ENCODE data around the gene ZNF891. TPM values are rescaled to one million over a fixed set of nuclear protein-coding genes. Genes with fewer than 3 reads are reported as not detected.

The ZNF891 gene
- polyA plus RNA-seq, 10 donors, result 1.0 to 3.4 (median 1.8) TPM

DNA sequence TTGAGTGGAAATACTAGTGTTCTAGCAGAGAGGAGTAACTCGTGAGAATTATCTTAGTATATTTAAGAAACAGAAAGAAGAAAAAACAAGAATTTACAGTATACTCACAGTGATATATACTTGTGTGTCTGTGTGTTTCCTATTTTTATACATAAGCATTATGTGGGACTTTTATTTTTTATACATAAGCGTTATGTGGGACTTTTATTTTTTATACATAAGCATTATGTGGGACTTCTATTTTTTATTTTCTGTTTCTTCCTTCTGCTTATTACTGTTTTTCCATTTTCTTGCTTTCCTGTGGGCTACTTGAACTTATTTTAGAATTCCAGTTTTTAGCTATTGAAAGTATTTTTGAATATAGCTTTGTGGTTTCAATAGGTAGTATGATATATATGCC lies 56.2 kb downstream of the ZNF891 start:
- no peak for DNase-seq

DNA sequence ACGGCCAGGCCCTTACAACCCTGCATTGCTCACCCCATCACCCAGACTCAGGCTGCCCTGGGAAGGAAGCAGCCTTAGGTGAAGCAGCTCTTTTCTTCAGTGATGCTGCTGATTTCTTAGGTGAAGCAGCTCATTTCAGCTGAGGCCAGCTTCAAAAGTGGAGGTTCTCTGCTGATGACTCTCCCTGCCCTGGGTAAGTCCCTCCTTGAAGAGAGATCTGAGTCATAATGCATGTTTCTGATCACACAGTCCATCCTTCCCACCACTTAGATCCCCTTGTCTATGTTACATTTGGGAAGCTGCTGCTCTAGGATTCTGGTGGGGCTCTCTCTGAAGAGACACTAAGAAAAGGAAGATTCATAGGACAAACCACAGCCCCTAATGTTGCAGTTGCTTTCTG lies 66.5 kb downstream of the ZNF891 start:
- DNase-seq, result no peak

DNA sequence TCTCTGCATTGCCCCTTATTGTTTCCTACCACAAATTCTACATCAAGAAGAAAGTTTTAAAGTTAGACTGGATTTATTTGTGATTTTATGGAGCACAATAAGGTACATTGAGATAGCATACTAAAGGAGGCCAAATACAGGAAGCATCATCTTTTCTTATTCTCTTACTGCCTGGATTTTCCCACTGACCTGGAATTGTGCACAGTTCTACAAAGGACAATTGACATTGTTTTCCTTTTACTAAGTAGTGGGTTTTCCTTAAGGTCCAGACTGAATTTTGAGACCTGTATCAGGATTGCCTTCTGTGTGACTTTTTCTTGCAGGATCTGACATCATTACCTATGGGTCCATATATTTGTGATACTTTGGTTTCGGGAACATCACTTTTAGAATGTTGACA lies 68.1 kb downstream of the ZNF891 start:
- DNase-seq, result no peak

- no peak for DNase-seq
Observed at GRCh38 chr12:133058203-133059113, 71.6 kb downstream of the ZNF891 start.

DNA sequence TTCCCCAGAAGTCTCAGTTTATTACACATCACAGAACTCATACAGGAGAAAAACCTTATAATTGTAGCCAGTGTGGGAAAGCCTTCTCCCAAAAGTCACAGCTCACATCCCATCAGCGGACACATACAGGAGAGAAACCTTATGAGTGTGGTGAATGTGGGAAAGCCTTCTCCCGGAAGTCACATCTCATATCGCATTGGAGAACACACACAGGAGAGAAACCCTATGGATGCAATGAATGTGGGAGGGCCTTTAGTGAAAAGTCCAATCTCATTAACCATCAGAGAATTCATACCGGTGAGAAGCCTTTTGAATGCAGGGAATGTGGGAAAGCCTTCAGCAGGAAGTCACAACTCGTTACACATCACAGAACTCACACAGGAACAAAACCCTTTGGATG lies 72.6 kb downstream of the ZNF891 start:
- DNase-seq, result no peak

Other genes with a start within 250 kb of the ZNF891 start
- gene CHFR, start 242.7 kb downstream of the ZNF891 start, polyA plus RNA-seq (ENCODE audit: insufficient read length in 10 of 10), result 10 to 100 TPM; 14.2 to 21.9 (median 17.8) TPM
- 10 to 100 TPM in 8 of 10 donors, 1 to 10 TPM in 2; 8.9 to 18.7 (median 12.5) TPM for gene ZNF605, start 174.0 kb downstream of the ZNF891 start, polyA plus RNA-seq (ENCODE audit: insufficient read length in 10 of 10)
- gene ZNF26, start 143.9 kb downstream of the ZNF891 start, polyA plus RNA-seq (ENCODE audit: insufficient read length in 10 of 10), result 10 to 100 TPM in 3 of 10 donors, 1 to 10 TPM in 7; 6.8 to 11.3 (median 7.8) TPM
- 10 to 100 TPM; 22.8 to 40.7 (median 31.6) TPM for gene ZNF84, start 92.8 kb downstream of the ZNF891 start, polyA plus RNA-seq (ENCODE audit: insufficient read length in 10 of 10)
- gene ZNF140, start 49.4 kb downstream of the ZNF891 start, polyA plus RNA-seq (ENCODE audit: insufficient read length in 10 of 10), result 10 to 100 TPM; 13.9 to 22.0 (median 17.4) TPM
- 1 to 10 TPM; 3.7 to 8.4 (median 6.8) TPM for gene ZNF10, start 353 bp upstream of the ZNF891 start, polyA plus RNA-seq (ENCODE audit: insufficient read length in 10 of 10)
- 10 to 100 TPM in 7 of 10 donors, 1 to 10 TPM in 3; 8.2 to 12.2 (median 10.2) TPM for gene ZNF268, start 51.2 kb upstream of the ZNF891 start, polyA plus RNA-seq (ENCODE audit: insufficient read length in 10 of 10)
- gene ANHX, start 105.6 kb upstream of the ZNF891 start, polyA plus RNA-seq (ENCODE audit: insufficient read length in 10 of 10), result under 1 TPM in 2 of 10 donors, not detected in 8; 0.27 to 0.67 TPM

Data from muscle of back (tissue), 11 donors.